H9 (cell line): ENCODE measurements around the gene CCDC63. TPM values are rescaled to one million over a fixed set of nuclear protein-coding genes. Genes with fewer than 3 reads are reported as not detected.

ENCODE experiments used
- DNase-seq: peaks from one replicate; pipeline ENCODE4 v3.0.0-alpha.2; 2017
- H2AFZ ChIP-seq: one replicate; pipeline ENCODE4 v1.6.1; 2013; ENCODE audit warnings: mild to moderate bottlenecking, low read length, control low read depth, moderate library complexity
- H2AK5ac ChIP-seq: 2 replicates; pipeline ENCODE4 v1.6.1; 2013; ENCODE audit warnings: low read length, control low read depth, mixed read lengths; ENCODE audit not compliant: insufficient read length
- H2BK120ac ChIP-seq: one replicate; pipeline ENCODE4 v1.6.1; 2013; ENCODE audit warnings: low read depth, mild to moderate bottlenecking, low read length, control low read depth, inconsistent platforms; ENCODE audit not compliant: poor library complexity, severe bottlenecking
- H2BK12ac ChIP-seq: 2 replicates; pipeline ENCODE4 v1.6.1; 2013; ENCODE audit warnings: low read length, control low read depth, mixed read lengths, low read depth; ENCODE audit not compliant: insufficient read length
- H2BK15ac ChIP-seq: 2 replicates; pipeline ENCODE4 v1.6.1; 2013; ENCODE audit warnings: low read depth, low read length, control low read depth
- H2BK20ac ChIP-seq: one replicate; pipeline ENCODE4 v1.6.1; 2013; ENCODE audit warnings: low read depth, mild to moderate bottlenecking, low read length, control low read depth, inconsistent platforms; ENCODE audit not compliant: poor library complexity, severe bottlenecking
- H2BK5ac ChIP-seq: 2 replicates; pipeline ENCODE4 v1.6.1; 2013; ENCODE audit warnings: low read length, control low read depth, mixed read lengths; ENCODE audit not compliant: insufficient read length
- H3K14ac ChIP-seq: 2 replicates; pipeline ENCODE4 v1.6.1; 2013; ENCODE audit warnings: low read length, control low read depth; ENCODE audit not compliant: insufficient read depth
- H3K18ac ChIP-seq: 2 replicates; pipeline ENCODE4 v1.6.1; 2013; ENCODE audit warnings: low read depth, mild to moderate bottlenecking, mixed read lengths, low read length, control low read depth; ENCODE audit not compliant: insufficient read length
- H3K23ac ChIP-seq: 2 replicates; pipeline ENCODE4 v1.6.1; 2013; ENCODE audit warnings: low read length, control low read depth, mixed read lengths, low read depth; ENCODE audit not compliant: insufficient read length
- H3K23me2 ChIP-seq: 2 replicates; pipeline ENCODE4 v1.6.1; 2013; ENCODE audit warnings: low read depth, mild to moderate bottlenecking, mixed read lengths, low read length, control low read depth; ENCODE audit not compliant: insufficient read length, poor library complexity, severe bottlenecking
- H3K27ac ChIP-seq: 2 replicates; pipeline ENCODE4 v1.5.1; 2013; ENCODE audit warnings: low read length, control low read depth, mixed read lengths, low read depth; ENCODE audit not compliant: insufficient read length
- H3K27me3 ChIP-seq: 2 replicates; pipeline ENCODE4 v1.6.1; 2013; ENCODE audit warnings: low read length, control low read depth, inconsistent platforms; ENCODE audit not compliant: insufficient read depth
- H3K4ac ChIP-seq: 2 replicates; pipeline ENCODE4 v1.6.1; 2013; ENCODE audit warnings: low read depth, mild to moderate bottlenecking, control low read depth, inconsistent platforms, low read length, moderate library complexity
- H3K4me1 ChIP-seq: 2 replicates; pipeline ENCODE4 v1.6.1; 2013; ENCODE audit warnings: low read length, control low read depth, inconsistent platforms; ENCODE audit not compliant: insufficient read depth
- H3K4me2 ChIP-seq: 2 replicates; pipeline ENCODE4 v1.6.1; 2013; ENCODE audit warnings: low read length, control low read depth, mixed read lengths; ENCODE audit not compliant: insufficient read length, insufficient read depth
- H3K56ac ChIP-seq: 2 replicates; pipeline ENCODE4 v1.6.1; 2013; ENCODE audit warnings: low read depth, mild to moderate bottlenecking, mixed read lengths, low read length, control low read depth; ENCODE audit not compliant: insufficient read length
- H3K79me1 ChIP-seq: 2 replicates; pipeline ENCODE4 v1.6.1; 2013; ENCODE audit warnings: low read depth, mild to moderate bottlenecking, moderate library complexity, low read length, control low read depth, inconsistent platforms; ENCODE audit not compliant: insufficient read depth, poor library complexity, severe bottlenecking
- H3K79me2 ChIP-seq: 2 replicates; pipeline ENCODE4 v1.6.1; 2013; ENCODE audit warnings: low read length, control low read depth, inconsistent platforms; ENCODE audit not compliant: insufficient read depth
- H3K9ac ChIP-seq: 2 replicates; pipeline ENCODE4 v1.6.1; 2013; ENCODE audit warnings: low read length, control low read depth, mixed read lengths; ENCODE audit not compliant: insufficient read length; ENCODE audit errors: extremely low read depth
- H3K9me3 ChIP-seq: one replicate; pipeline ENCODE4 v1.6.1; 2013; ENCODE audit warnings: low read depth, low read length, inconsistent platforms; ENCODE audit not compliant: control insufficient read depth
- H3T11ph ChIP-seq: one replicate; pipeline ENCODE4 v1.6.1; 2013; ENCODE audit warnings: mild to moderate bottlenecking, low read length, control low read depth, inconsistent platforms
- H4K20me1 ChIP-seq: one replicate; pipeline ENCODE4 v1.6.1; 2013; ENCODE audit not compliant: control insufficient read depth, insufficient read length, insufficient read depth
- H4K5ac ChIP-seq: 2 replicates; pipeline ENCODE4 v1.6.1; 2013; ENCODE audit warnings: low read depth, mild to moderate bottlenecking, mixed read lengths, low read length, control low read depth; ENCODE audit not compliant: insufficient read length
- H4K8ac ChIP-seq: replicated peaks from 2 replicates; pipeline ENCODE4 v1.6.1; 2013; ENCODE audit warnings: low read length, control low read depth, mixed read lengths, low read depth; ENCODE audit not compliant: insufficient read length
- H4K91ac ChIP-seq: 2 replicates; pipeline ENCODE4 v1.6.1; 2013; ENCODE audit warnings: low read depth, mild to moderate bottlenecking, moderate library complexity, mixed read lengths, low read length, control low read depth; ENCODE audit not compliant: insufficient read length
- H3K27ac Mint-ChIP-seq, 3 experiments: 2 replicates in 2 of 3; 3 replicates in 1 of 3; pipeline ENCODE4 v1.8.0; 2020 to 2021; ENCODE audit warnings: mixed read lengths in 3 of 3, mild to moderate bottlenecking in 1 of 3, moderate library complexity in 1 of 3
- H3K27me3 Mint-ChIP-seq: 2 replicates; pipeline ENCODE4 v1.8.0; 2021; ENCODE audit warnings: low read depth, mild to moderate bottlenecking, moderate library complexity, mixed read lengths
- H3K36me3 Mint-ChIP-seq, 3 experiments: 2 replicates in 2 of 3; 3 replicates in 1 of 3; pipeline ENCODE4 v1.8.0; 2020 to 2021; ENCODE audit warnings: low read depth in 3 of 3, mixed read lengths in 3 of 3; ENCODE audit not compliant: insufficient read depth in 1 of 3
- H3K4me1 Mint-ChIP-seq, 2 experiments: 2 replicates each; pipeline ENCODE4 v1.8.0; 2020; ENCODE audit warnings: mixed read lengths in 2 of 2
- H3K4me3 Mint-ChIP-seq, 2 experiments: 2 replicates in 1 of 2; 3 replicates in 1 of 2; pipeline ENCODE4 v1.8.0; 2020 to 2021; ENCODE audit warnings: mild to moderate bottlenecking in 2 of 2, mixed read lengths in 2 of 2, moderate library complexity in 1 of 2
- H3K9me3 Mint-ChIP-seq, 2 experiments: 2 replicates in 1 of 2; 3 replicates in 1 of 2; pipeline ENCODE4 v1.8.0; 2020; ENCODE audit warnings: mild to moderate bottlenecking in 2 of 2, mixed read lengths in 2 of 2, moderate library complexity in 1 of 2
- WGBS: extraction: QIAGEN DNeasy Blood & Tissue Kit; methylation state at CpG from one replicate; pipeline ENCODE4 v1.1.7; 2013; ENCODE audit warnings: missing lambda C conversion rate, low lambda C conversion rate, mixed read lengths; ENCODE audit not compliant: insufficient read length; ENCODE audit errors: extremely low coverage; 5-methylcytosine and 5-hydroxymethylcytosine counted together
- total RNA-seq: library from RNA; stranded (reverse); gene quantifications from 2 replicates; pipeline ENCODE4 v1.2.1, GENCODE V29; 2021
- TF ChIP-seq, protein P1 (sequence below): fragments of 200-600 bp; sonication (generic); conservative IDR thresholded peaks from 3 replicates; pipeline ENCODE4 v1.8.0; 2021; ENCODE audit warnings: antibody characterized with exemption, mild to moderate bottlenecking

CCDC63 gene
- total RNA-seq, 1 experiment from 2014 or later: 0.77 TPM

DNA sequence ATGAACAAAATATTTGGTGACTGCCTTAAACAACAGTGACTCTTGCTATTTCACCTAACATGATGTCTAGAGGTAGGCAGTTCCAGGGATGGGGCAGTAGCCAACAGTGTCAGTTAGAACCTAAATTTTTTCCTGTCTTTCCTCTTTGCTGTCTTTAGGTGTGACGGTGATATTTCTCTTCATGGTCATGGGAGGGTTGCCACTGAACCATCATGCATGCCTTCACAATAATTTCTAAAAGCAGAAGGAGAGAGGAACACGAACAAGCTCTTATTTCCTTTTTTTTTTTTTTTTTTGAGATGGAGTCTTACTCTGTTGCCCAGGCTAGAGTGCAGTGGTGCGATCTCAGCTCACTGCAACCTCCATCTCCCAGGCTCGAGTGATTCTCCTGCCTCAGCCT lies 2.4 kb downstream of the CCDC63 start:
- DNase-seq: no peak
- H3K4me1 Mint-ChIP-seq: peaks cover 28 to 36% of the 10 kb centered on the region in 2 experiments

More for the DNA sequence above, 2.4 kb downstream of the CCDC63 start:
- Histone ChIP-seq H3K18ac (no peak overlapping the region), H3K4me2 (no peak overlapping the region), H3K4me1 (peaks cover 3% of the 10 kb centered on the region; the same call in 1 of the 2 replicates), H2BK15ac (no peak overlapping the region), H2BK20ac (no peak overlapping the region), H3K4ac (no peak overlapping the region), H2AFZ (no peak overlapping the region), H3K14ac (no peak overlapping the region), H4K91ac (no peak overlapping the region), H3K56ac (no peak overlapping the region), H3K27me3 (no peaks in the 10 kb centered on the region; the same call in 1 of the 2 replicates), H2BK5ac (no peak overlapping the region), H3K23ac (no peak overlapping the region), H4K20me1 (no peaks in the 10 kb centered on the region), H2BK12ac (no peak overlapping the region), H3K79me1 (no peaks in the 10 kb centered on the region), H3K23me2 (no peaks in the 10 kb centered on the region), H3K27ac (no peak overlapping the region), H3K79me2 (no peaks in the 10 kb centered on the region), H3K9ac (no peak overlapping the region), H3K9me3 (no peaks in the 10 kb centered on the region), H2AK5ac (no peak overlapping the region), H3T11ph (no peak overlapping the region), H4K5ac (no peak overlapping the region), H2BK120ac (no peak overlapping the region), H4K8ac (no peak overlapping the region)
- H3K27ac Mint-ChIP-seq: no peak overlapping the region
- H3K36me3 Mint-ChIP-seq: peaks cover 1 to 5% (median 2%) of the 10 kb centered on the region in 3 experiments; a peak in 3 of 7 replicates
- WGBS: no CpG with 5 or more reads among the region's 4 CpGs
- TF ChIP-seq, protein P1, sequence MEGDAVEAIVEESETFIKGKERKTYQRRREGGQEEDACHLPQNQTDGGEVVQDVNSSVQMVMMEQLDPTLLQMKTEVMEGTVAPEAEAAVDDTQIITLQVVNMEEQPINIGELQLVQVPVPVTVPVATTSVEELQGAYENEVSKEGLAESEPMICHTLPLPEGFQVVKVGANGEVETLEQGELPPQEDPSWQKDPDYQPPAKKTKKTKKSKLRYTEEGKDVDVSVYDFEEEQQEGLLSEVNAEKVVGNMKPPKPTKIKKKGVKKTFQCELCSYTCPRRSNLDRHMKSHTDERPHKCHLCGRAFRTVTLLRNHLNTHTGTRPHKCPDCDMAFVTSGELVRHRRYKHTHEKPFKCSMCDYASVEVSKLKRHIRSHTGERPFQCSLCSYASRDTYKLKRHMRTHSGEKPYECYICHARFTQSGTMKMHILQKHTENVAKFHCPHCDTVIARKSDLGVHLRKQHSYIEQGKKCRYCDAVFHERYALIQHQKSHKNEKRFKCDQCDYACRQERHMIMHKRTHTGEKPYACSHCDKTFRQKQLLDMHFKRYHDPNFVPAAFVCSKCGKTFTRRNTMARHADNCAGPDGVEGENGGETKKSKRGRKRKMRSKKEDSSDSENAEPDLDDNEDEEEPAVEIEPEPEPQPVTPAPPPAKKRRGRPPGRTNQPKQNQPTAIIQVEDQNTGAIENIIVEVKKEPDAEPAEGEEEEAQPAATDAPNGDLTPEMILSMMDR: no peak
- H3K27me3 Mint-ChIP-seq: peaks cover 30% of the 10 kb centered on the region
- no peaks in the 10 kb centered on the region; a peak in 1 of 5 replicates for H3K9me3 Mint-ChIP-seq
- no peak overlapping the region for H3K4me3 Mint-ChIP-seq
